ENCODE results near the gene FAM168A.

The FAM168A gene

DNA sequence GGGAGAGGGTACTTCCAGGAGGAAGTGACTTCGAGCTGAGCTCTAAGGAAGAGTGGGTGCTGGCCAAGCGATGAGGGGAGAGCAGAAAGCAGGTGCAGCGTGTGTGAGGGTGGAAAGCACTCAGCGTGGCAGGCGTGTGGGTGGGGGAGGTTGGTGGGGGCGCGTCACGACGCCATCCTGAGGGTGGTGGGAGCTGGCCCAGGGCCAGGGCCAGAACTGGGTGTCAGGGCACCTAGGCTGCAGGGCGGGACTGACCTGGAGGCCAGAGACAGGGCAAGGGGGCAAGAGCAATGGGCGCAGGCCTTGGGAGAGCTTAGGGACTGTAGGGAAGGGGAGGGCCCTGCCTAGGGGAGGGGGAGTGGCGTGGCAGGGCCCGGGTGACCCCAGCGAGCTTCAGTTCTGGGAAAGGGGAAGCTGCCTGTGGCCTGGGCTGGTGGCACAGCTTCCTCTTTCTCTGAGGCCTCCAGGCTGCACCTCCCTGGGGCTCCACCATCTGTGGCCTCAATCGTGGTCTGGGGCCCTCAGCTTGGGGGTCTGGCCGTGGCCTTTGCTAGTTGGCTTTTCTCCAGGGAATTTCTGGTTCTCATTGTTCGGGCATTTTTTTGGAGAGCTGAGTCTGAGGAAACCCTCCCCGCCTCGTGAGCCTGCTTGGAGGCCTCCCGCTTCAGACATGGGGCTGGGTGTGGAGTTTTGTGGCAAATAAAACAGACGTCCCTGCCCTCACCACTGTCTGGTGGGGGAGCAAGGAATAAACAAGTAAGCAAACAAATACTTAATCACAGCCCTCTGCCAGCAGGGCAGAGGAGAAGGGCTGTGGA, 212.8 kb downstream of the FAM168A start:
- DNase-seq = peak; percentile 91

DNA sequence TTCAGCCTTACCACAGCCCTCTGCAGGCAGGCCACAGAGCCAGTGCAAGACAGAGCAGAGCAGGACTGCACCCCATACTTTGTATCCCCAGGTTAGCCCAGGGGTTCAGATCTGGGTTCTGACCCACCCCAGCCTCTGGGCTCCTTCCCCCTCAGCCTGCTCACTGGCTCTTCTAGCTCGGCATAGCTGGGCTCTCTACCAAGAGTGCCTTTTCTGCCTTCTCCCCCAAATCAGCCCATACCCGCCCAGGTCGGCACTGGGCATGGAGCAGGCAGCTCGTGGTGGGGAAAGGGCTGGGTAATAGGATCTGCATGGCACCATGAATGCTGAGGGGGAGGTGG, 213.4 kb downstream of the FAM168A start:
- DNase-seq = no peak

GRCh38 chr11:73384125-73384441, 213.8 kb downstream of the FAM168A start:
- DNase-seq = no peak

GRCh38 chr11:73383249-73384124, 214.4 kb downstream of the FAM168A start:
- DNase-seq = no peak

DNA sequence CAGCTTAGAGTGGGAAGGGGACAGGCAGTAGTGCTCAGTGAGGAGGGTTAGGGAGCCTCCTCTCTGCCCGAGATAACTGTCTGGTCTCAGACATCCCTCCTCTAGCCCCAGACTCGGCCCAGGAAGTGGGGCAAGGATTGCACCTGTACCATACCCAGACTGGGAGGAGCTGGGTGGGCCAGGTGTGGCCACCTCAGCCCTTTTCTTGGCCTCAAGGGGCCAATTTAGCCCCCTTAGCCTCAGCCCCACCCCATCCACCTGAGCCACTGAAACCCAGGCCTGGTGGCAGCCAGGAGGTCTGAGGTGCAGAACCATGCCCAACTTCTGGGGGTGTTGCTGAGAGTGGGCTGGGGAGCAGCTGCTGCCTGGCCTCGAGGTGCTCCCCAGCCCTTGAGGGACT, 215.2 kb downstream of the FAM168A start:
- DNase-seq = no peak

GRCh38 chr11:73382183-73382582, 215.7 kb downstream of the FAM168A start:
- DNase-seq = no peak

GRCh38 chr11:73381589-73381988, 216.3 kb downstream of the FAM168A start:
- DNase-seq = no peak

DNA sequence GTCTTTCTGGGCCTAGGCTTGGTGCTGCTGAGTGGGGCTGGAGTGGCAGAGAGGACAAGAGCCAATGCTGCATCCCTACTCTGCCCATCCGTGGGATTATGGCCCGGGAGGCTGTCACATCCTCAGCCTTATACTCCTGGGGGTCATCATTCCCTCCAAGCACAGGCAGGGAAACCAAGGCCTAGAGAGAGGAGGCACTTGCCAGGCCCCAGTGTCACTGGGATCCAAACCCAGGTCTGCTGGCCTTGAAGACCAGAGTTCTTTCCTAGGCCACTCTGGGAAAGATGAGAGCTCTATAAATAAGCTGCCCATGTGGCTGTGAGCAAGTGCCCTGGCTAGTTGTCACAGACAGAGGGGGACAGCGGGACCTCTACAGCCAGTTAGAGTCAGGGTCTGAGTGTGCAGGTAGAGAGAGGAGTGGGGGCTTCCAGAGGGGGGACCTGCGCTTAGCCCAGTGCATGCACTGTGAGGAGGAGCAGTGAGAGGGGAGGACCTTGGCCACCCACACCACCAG, 217.0 kb downstream of the FAM168A start:
- no peak for DNase-seq

GRCh38 chr11:73380331-73380730, 217.6 kb downstream of the FAM168A start:
- no peak for DNase-seq

GRCh38 chr11:73379189-73379880, 218.6 kb downstream of the FAM168A start:
- no peak for DNase-seq

GRCh38 chr11:73376803-73377629, 220.9 kb downstream of the FAM168A start:
- peak; percentile 80 for DNase-seq

GRCh38 chr11:73376160-73376802, 221.6 kb downstream of the FAM168A start, which contains the start of gene RELT:
Gene RELT, plus strand, starts transcription at chr11:73376399. Its CDS starts 12,738 bp downstream, at chr11:73389137.
- peak; percentile 98 for DNase-seq

- DNase-seq = no peak
These were observed 222.1 kb downstream of the FAM168A start for GRCh38 chr11:73375830-73376159.

DNA sequence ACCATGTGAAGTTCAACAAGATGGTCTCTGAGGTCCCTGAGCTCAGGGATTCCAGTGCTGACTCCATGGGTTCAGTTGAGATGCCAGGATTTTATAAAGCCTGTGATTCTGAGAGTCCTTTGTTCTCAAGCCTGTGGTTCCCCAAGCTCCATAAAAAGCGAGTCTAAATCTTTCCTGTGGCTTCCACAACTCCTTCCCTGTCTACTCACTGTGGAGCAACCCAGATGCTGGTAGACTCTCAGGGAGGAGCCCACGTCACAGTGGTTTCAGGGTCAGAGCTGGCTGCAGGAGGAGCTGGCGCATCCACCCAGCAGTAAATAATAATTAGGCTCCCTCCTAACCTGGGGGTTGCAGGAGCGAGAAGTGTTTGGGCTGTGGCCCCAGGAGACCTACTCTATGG, 223.8 kb downstream of the FAM168A start:
- no peak for DNase-seq

- peak; percentile 90 for DNase-seq
These were observed 225.4 kb downstream of the FAM168A start for GRCh38 chr11:73372375-73372993.

DNA sequence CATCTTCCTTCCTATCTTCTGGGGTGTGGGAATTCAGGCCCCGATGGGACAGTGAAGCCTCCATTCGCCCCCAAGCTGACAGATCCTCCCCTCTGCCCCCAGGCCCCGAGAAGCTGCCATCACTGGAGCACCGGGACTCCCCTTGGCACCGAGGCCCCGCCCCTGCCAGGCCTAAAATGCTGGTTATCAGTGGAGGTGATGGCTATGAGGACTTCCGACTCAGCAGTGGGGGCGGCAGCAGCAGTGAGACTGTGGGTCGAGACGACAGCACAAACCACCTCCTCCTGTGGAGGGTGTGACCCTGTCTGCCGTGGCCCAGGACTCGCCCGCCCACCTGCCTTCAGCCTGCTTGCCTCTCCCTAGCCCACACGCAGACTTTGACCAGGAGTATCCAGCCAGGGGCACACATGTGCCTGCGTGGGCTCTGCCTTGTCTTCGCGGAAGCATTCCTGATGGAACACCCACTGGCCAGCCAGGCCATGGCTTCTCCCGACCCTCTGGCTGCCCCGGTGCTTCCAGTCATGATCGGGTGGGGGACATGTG, 230.4 kb downstream of the FAM168A start:
- no peak for DNase-seq

- DNase-seq = no peak
These were observed 231.0 kb downstream of the FAM168A start for GRCh38 chr11:73366953-73367352.

GRCh38 chr11:73366265-73366610, 231.7 kb downstream of the FAM168A start:
- DNase-seq = no peak

GRCh38 chr11:73365352-73366264, 232.3 kb downstream of the FAM168A start:
- no peak for DNase-seq

GRCh38 chr11:73363147-73363546, 234.8 kb downstream of the FAM168A start:
- DNase-seq = no peak

Measured in RPMI8226 (cell line).